Type B pancreatic cell (in vitro differentiated cells): Measurements from ENCODE around the gene ANXA6. TPM values are rescaled to one million over a fixed set of nuclear protein-coding genes. Genes with fewer than 3 reads are reported as not detected.

Experiments
- DNase-seq: peaks from one replicate; pipeline ENCODE4 v3.0.0; 2021; ENCODE audit warnings: mixed read lengths; ENCODE audit not compliant: unreplicated experiment; ENCODE audit errors: extremely low spot score
- H3K27ac Mint-ChIP-seq: 2 replicates; pipeline ENCODE4 v1.8.0; 2021; ENCODE audit warnings: mild to moderate bottlenecking, mixed read lengths
- H3K27me3 Mint-ChIP-seq: 2 replicates; pipeline ENCODE4 v1.8.0; 2021; ENCODE audit warnings: mixed read lengths
- H3K36me3 Mint-ChIP-seq: 2 replicates; pipeline ENCODE4 v1.8.0; 2021; ENCODE audit warnings: mixed read lengths
- H3K4me1 Mint-ChIP-seq: one replicate; pipeline ENCODE4 v1.8.0; 2021; ENCODE audit warnings: mixed read lengths; ENCODE audit not compliant: unreplicated experiment
- H3K4me3 Mint-ChIP-seq: 2 replicates; pipeline ENCODE4 v1.8.0; 2021; ENCODE audit warnings: mild to moderate bottlenecking, mixed read lengths
- H3K9me3 Mint-ChIP-seq: 2 replicates; pipeline ENCODE4 v1.8.0; 2021; ENCODE audit warnings: mixed read lengths
- total RNA-seq: library from RNA; stranded (reverse); gene quantifications from 2 replicates; pipeline ENCODE4 v1.2.1, GENCODE V29; 2021; ENCODE audit warnings: low replicate concordance
- TF ChIP-seq, protein P1 (sequence below): fragments of 200-600 bp; sonication (generic); conservative IDR thresholded peaks from 2 replicates; pipeline ENCODE4 v1.5.0; 2021; ENCODE audit warnings: antibody characterized with exemption, mild to moderate bottlenecking

The ANXA6 gene
- total RNA-seq, 1 donor from 2014 or later = 200 TPM

GRCh38 chr5:151053796-151054462 lies 103.7 kb downstream of the ANXA6 start:
- H3K27ac Mint-ChIP-seq = peak overlapping the region; percentile 93
- H3K4me1 Mint-ChIP-seq = no peaks in the 10 kb centered on the region
- peaks cover 12% of the 10 kb centered on the region for H3K36me3 Mint-ChIP-seq
- H3K27me3 Mint-ChIP-seq = no peaks in the 10 kb centered on the region
- H3K9me3 Mint-ChIP-seq = no peaks in the 10 kb centered on the region
- TF ChIP-seq, protein P1, sequence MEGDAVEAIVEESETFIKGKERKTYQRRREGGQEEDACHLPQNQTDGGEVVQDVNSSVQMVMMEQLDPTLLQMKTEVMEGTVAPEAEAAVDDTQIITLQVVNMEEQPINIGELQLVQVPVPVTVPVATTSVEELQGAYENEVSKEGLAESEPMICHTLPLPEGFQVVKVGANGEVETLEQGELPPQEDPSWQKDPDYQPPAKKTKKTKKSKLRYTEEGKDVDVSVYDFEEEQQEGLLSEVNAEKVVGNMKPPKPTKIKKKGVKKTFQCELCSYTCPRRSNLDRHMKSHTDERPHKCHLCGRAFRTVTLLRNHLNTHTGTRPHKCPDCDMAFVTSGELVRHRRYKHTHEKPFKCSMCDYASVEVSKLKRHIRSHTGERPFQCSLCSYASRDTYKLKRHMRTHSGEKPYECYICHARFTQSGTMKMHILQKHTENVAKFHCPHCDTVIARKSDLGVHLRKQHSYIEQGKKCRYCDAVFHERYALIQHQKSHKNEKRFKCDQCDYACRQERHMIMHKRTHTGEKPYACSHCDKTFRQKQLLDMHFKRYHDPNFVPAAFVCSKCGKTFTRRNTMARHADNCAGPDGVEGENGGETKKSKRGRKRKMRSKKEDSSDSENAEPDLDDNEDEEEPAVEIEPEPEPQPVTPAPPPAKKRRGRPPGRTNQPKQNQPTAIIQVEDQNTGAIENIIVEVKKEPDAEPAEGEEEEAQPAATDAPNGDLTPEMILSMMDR = no peak
- no peak overlapping the region for H3K4me3 Mint-ChIP-seq
- no peak for DNase-seq

GRCh38 chr5:151052836-151053235 lies 104.7 kb downstream of the ANXA6 start:
- no peak for DNase-seq
- TF ChIP-seq, protein P1 = no peak
- no peaks in the 10 kb centered on the region for H3K27me3 Mint-ChIP-seq
- peaks cover 21% of the 10 kb centered on the region for H3K36me3 Mint-ChIP-seq
- no peaks in the 10 kb centered on the region for H3K9me3 Mint-ChIP-seq
- H3K4me1 Mint-ChIP-seq = no peaks in the 10 kb centered on the region
- no peak overlapping the region for H3K4me3 Mint-ChIP-seq
- no peak overlapping the region for H3K27ac Mint-ChIP-seq

DNA sequence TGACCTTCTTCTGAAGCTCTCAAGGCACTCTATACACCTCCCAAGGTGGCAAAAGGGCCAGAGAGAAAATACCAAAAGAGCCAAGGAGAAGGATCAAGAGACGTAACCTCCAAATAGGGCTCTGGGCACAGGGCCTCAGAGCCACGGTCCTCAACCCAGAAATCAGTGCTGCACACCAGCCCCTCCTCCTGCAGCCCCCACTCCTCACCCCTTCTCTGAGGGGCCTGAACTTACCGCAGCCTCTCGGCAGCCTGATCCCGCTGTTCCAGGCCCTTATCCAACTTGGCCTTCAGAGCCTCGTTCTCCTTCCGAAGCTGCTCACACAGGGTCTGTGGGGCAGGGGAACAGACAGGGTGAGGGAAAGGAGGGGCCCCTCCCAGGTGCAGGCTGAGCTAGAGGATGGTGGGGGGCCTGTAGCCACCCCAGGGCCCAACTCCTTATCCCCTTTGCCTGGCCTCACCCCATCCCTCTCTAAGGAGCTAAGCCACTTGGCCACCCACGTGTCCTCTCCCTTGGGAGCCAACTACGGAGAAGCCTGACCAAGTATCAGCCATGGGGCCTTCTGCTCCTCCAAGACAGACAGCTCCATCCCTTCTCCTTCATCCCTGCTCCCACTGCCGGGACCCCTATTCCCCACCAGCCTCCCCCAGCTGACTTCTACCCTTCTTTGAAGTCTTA lies 105.5 kb downstream of the ANXA6 start:
- H3K27ac Mint-ChIP-seq = no peak overlapping the region
- H3K4me1 Mint-ChIP-seq = no peaks in the 10 kb centered on the region
- H3K4me3 Mint-ChIP-seq = no peak overlapping the region
- TF ChIP-seq, protein P1 = no peak
- peaks cover 23% of the 10 kb centered on the region for H3K36me3 Mint-ChIP-seq
- DNase-seq = no peak
- no peaks in the 10 kb centered on the region for H3K27me3 Mint-ChIP-seq
- H3K9me3 Mint-ChIP-seq = no peaks in the 10 kb centered on the region

DNA sequence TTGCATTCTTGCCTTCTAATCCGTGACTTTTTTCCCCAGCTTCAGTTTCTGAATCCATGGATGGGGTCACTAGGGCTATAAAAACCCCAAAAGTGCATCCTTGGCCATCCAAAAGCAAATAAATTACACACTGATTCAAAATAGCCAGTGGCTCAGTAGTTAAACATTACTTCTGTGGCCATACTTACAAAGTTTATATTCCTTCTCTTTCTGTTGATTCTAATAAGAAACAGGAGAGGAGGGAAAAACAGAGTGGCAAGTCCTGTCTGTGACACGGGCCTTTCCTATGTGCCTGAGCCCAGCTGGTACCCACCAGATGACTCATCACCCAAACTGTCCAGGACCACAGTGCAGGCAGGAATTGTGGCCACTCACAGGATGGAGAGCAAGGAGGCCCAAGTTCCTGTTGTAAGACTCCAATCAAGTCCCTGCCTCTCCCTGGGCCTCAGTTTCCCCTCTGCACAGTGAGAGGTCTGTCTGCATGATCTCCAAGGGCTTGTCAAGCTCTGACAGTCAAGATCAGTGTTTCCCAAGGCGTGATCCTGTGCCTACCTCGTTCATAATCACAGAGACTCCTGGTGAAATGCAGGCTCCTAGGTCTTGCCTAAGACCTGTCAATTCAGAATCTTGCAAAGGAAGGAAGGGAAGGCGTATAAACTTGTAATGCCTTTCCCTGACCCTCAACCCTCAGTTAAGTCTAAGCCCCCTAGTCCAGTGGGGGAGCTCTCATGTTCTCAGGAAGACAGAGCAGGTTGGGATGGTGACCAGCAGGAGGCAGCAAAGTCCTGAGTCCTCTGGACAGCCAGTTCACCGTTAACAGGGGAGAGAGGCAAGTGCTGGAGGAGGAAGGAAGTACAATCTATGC lies 106.3 kb downstream of the ANXA6 start:
- TF ChIP-seq, protein P1 = peak; percentile 88
- no peak overlapping the region for H3K27ac Mint-ChIP-seq
- no peaks in the 10 kb centered on the region for H3K9me3 Mint-ChIP-seq
- peaks cover 22% of the 10 kb centered on the region for H3K36me3 Mint-ChIP-seq
- no peaks in the 10 kb centered on the region for H3K27me3 Mint-ChIP-seq
- no peak overlapping the region for H3K4me3 Mint-ChIP-seq
- DNase-seq = peak; percentile 79
- H3K4me1 Mint-ChIP-seq = no peaks in the 10 kb centered on the region

Other genes with a start within 250 kb of the ANXA6 start
- 18.4 and 19.7 TPM in 2 replicates for gene GPX3, start 137.2 kb downstream of the ANXA6 start, total RNA-seq
- gene TNIP1, start 76.7 kb downstream of the ANXA6 start, total RNA-seq = 63.6 and 89.2 TPM in 2 replicates
- gene CCDC69, start 66.3 kb upstream of the ANXA6 start, total RNA-seq = 11.2 and 24.3 TPM in 2 replicates
- 38.1 and 51.3 TPM in 2 replicates for gene GM2A, start 95.4 kb upstream of the ANXA6 start, total RNA-seq
- not detected in 2 replicates for gene SLC36A3, start 146.0 kb upstream of the ANXA6 start, total RNA-seq
- not detected in 2 replicates for gene SLC36A2, start 189.8 kb upstream of the ANXA6 start, total RNA-seq